Esophagus muscularis mucosa (tissue), 4 donors: ENCODE measurements around the gene KRTAP19-3.
"Not testable (repeated sequence)": the region's sequence is repeated elsewhere in the genome, so short reads cannot be mapped to it uniquely, and the experiment has no call there.

ENCODE experiments used
- CTCF ChIP-seq, 3 experiments: fragments of 200-600 bp in 2 of 3; fragments of 450-650 bp in 1 of 3; sonication (generic) in 2 of 3; IDR thresholded peaks; one replicate each; pipeline ENCODE4 v1.5.1; 2017 to 2019; ENCODE audit warnings: antibody characterized with exemption in 3 of 3, mild to moderate bottlenecking in 2 of 3, moderate library complexity in 1 of 3
- EP300 ChIP-seq: sonication (generic); formaldehyde crosslinking; IDR thresholded peaks from one replicate; pipeline ENCODE4 v1.6.1; 2017; ENCODE audit warnings: antibody characterized with exemption
- POLR2A ChIP-seq: fragments of 450-650 bp; IDR thresholded peaks from one replicate; pipeline ENCODE4 v1.6.1; 2017; ENCODE audit warnings: antibody characterized with exemption, moderate library complexity, mild to moderate bottlenecking, low read depth

DNA sequence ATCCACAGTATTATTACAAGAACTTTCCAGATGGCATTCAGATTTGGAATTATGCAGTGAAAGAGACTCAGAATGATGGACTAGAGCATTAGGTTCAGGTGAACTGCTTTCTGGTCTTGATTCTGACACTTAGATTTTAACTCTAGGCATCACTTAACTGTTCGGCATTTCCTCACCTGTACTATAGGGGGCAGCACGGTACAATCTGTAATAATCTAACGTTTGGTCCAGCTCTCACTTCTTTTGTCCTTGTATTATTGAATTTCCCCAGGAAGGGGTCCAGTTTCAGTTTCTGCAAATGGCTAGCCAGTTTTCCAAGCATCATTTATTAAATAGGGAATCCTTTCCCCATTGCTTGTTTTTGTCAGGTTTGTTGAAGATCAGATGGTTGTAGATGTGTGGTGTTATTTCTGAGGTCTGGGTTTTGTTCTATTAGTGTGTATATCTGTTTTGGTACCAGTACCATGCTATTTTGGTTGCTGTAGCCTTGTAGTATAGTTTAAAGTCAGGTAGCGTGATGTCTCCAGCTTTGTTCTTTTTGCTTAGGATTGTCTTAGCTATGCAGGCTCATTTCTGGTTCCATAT is 13.9 kb upstream of the KRTAP19-3 start:
- TF ChIP-seq CTCF (IDR thresholded peaks at IDR 0.05); POLR2A; EP300: not testable (repeated sequence)
